Fibroblast of mammary gland (primary cell): ENCODE results near the gene AFTPH.

Source experiments
- DNase-seq: peaks from one replicate; pipeline ENCODE4 v3.0.0-alpha.2; 2010; ENCODE audit warnings: low read depth
- H3K4me3 ChIP-seq: 2 replicates; pipeline ENCODE4 v1.5.1; 2011; ENCODE audit warnings: low read depth, mild to moderate bottlenecking, low read length, moderate library complexity; ENCODE audit not compliant: control insufficient read depth
- CTCF ChIP-seq: conservative IDR thresholded peaks from 2 replicates; pipeline ENCODE4 v1.5.1; 2011; ENCODE audit warnings: low read depth, low read length, inconsistent platforms; ENCODE audit not compliant: control insufficient read depth, insufficient read depth

The AFTPH gene

GRCh38 chr2:64548761-64549160 is 24.6 kb downstream of the AFTPH start:
- no peak for DNase-seq
- no peak overlapping the region for H3K4me3 ChIP-seq
- TF ChIP-seq CTCF, result no peak

DNA sequence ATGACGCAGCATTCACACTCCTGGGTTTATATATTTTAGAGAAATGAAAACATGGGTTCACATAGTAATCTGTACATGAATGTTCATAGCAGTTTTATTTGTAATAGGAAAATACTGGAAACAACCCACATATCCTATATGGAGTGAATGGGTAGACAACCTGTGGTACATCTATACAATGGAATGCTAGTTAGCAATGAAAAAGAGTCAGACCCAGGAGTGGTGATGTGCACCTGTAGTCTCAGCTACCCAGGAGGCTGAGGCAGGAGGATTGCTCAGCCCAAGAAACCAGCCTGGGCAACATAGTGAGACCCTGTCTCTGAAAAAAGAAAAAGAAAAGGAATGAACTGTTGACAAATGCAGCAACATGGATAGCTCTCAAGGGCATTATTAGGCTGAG is 25.9 kb downstream of the AFTPH start:
- no peak for DNase-seq
- TF ChIP-seq CTCF, result no peak

GRCh38 chr2:64551851-64552250 is 27.7 kb downstream of the AFTPH start:
- DNase-seq, result no peak
- no peak for TF ChIP-seq CTCF
- H3K4me3 ChIP-seq, result no peak overlapping the region

More for the DNA sequence above, 25.9 kb downstream of the AFTPH start:
- no peak overlapping the region for H3K4me3 ChIP-seq

DNA sequence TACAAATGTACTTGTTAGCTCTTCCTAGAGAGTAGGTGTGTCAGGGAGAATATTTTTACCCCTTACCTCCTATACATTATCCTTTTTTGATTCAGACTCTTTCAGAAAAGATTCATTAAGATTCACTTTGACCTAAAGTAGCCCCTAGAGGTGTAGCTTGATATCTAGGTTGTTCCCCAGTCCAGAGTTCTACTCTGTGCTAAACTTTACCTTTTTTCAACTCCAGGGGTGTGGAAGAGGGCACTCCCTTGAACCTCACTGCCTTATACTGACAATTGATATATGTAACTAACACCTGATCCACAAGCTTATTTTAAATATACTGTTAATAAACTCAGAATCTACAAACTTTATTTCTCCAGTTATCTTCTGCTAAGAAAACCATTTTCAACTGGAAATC is 30.0 kb downstream of the AFTPH start:
- no peak for TF ChIP-seq CTCF
- no peak for DNase-seq
- no peak overlapping the region for H3K4me3 ChIP-seq

GRCh38 chr2:64558445-64559081 is 34.4 kb downstream of the AFTPH start:
- H3K4me3 ChIP-seq, result no peak overlapping the region
- DNase-seq, result no peak
- TF ChIP-seq CTCF, result no peak

- no peak overlapping the region for H3K4me3 ChIP-seq
- DNase-seq, result peak; percentile 9
- TF ChIP-seq CTCF, result no peak
These were observed 38.1 kb downstream of the AFTPH start for GRCh38 chr2:64562148-64562784.

DNA sequence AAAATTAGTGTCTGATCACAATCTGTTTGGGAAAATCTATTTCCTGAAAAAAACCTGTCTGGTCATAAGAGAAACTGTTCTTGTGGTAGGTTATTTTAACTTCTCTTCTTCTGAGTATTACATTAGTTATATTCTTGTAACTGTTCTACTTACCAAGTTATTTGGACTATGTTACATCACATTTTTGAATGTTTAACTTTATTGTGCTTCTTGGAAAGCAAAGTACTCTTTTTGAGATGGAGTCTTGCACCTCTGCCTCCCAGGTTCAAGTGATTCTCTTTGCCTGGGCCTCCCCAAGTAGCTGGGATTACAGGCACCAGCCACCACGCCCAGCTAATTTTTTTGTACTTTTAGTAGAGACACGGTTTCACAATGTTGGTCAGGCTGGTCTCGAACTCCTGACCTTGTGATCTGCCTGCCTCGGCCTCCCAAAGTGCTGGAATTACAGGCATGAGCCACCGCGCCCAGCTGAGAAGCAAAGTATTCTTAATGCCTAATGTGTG is 39.4 kb downstream of the AFTPH start:
- no peak for TF ChIP-seq CTCF
- H3K4me3 ChIP-seq, result no peak overlapping the region
- no peak for DNase-seq
